Measurements from ENCODE around the gene DMBX1.

The DMBX1 gene

DNA sequence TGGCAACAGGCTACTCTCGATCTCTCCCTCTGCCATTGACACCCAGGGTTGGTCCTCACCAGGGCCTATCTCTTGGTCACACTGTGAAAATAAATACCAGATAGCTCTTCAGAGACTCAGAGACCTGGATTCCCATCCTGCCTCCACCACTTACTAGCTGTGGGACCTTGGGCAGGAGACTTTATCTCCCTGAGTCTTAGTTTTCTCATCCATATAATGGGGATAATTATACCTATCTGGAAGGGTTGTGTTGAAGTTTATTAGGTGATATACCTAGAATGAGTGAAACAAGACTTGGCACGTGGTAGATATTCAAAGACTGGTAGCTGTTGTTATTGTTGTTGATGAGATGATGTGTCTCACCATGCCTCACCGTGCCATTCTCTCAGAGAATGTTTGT lies 7.4 kb downstream of the DMBX1 start:
- Histone ChIP-seq H3K4me1 (ENCODE audit: control insufficient read depth, insufficient read depth, low read length) (peaks cover 12% of the 10 kb centered on the region), H3K9me3 (ENCODE audit: control insufficient read depth, insufficient read depth, low read length) (no peaks in the 10 kb centered on the region), H3K4me3 (ENCODE audit: low read depth, low read length) (no peak overlapping the region), H3K27me3 (ENCODE audit: control insufficient read depth, insufficient read depth, low read length) (peaks cover 88% of the 10 kb centered on the region), H3K36me3 (ENCODE audit: control insufficient read depth, insufficient read depth, low read length) (no peaks in the 10 kb centered on the region), H3K9ac (ENCODE audit: low read depth, low read length) (no peak overlapping the region)

DNA sequence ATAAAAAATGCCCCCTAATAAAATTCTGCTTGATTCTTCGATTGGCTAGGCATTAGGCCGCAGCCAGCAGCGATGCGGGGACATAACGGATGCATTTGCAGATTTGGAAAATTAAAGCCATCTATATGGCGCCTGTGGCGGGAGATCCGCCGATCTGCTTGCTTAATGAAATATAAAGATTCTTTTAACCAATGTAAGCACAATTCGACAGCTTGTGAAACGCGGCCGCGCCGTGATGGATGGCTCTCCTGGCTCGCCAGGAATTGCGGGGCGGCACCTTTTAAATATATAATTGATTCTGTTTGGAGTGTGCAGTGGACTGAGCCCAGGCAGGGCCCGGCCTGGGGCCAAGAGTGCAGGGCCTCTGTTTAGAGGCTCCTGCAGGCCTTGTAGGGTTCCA lies 8.0 kb downstream of the DMBX1 start:
- peaks cover 88% of the 10 kb centered on the region for H3K27me3 ChIP-seq (ENCODE audit: control insufficient read depth, insufficient read depth, low read length)
- H3K4me1 ChIP-seq (ENCODE audit: control insufficient read depth, insufficient read depth, low read length): peaks cover 5% of the 10 kb centered on the region
- H3K9me3 ChIP-seq (ENCODE audit: control insufficient read depth, insufficient read depth, low read length): no peaks in the 10 kb centered on the region
- no peak overlapping the region for H3K9ac ChIP-seq (ENCODE audit: low read depth, low read length)
- no peaks in the 10 kb centered on the region for H3K36me3 ChIP-seq (ENCODE audit: control insufficient read depth, insufficient read depth, low read length)
- no peak overlapping the region for H3K4me3 ChIP-seq (ENCODE audit: low read depth, low read length)

DNA sequence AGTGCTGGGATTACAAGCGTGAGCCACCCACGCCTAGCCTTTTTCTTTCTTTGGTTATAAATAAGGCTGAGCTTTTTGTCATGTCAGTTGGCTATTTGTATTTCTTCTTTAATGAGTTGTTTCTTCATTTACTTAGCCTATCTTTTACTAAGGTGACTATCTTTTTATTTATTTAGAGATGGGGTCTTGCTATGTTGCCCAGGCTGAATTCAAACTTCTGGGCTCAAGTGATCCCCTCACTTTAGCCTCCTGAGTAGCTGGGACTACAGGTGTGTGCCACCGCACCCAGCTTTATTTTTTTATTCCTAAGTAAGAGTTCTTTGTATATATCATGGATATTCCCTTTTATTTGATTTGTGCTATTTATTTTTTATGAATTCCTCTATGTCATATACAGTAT lies 11.9 kb downstream of the DMBX1 start:
- Histone ChIP-seq H3K4me1 (ENCODE audit: control insufficient read depth, insufficient read depth, low read length) (peaks cover 5% of the 10 kb centered on the region), H3K9me3 (ENCODE audit: control insufficient read depth, insufficient read depth, low read length) (no peaks in the 10 kb centered on the region), H3K27me3 (ENCODE audit: control insufficient read depth, insufficient read depth, low read length) (peaks cover 60% of the 10 kb centered on the region), H3K4me3 (ENCODE audit: low read depth, low read length) (no peak overlapping the region), H3K36me3 (ENCODE audit: control insufficient read depth, insufficient read depth, low read length) (no peaks in the 10 kb centered on the region), H3K9ac (ENCODE audit: low read depth, low read length) (no peak overlapping the region)

DNA sequence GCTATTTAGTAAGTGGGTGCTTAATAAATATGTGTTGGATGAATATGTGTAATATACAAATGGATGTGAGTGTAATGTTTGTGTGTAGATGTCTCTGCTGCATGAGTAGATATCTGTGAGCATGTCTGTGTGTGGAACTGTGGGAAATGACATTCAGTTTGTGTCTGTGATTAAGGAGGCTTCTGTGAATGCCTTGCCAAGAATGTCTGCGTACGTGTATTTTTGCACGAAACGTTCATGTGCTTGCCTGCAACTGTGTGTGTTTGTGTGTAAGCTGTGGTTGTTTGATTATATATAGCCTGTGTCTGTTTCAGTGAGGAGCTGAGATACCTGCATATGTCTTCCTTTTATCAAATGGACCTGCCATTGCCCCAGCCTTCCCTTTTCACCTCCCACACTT lies 13.8 kb downstream of the DMBX1 start:
- Histone ChIP-seq H3K9ac (ENCODE audit: low read depth, low read length) (no peak overlapping the region), H3K4me3 (ENCODE audit: low read depth, low read length) (no peak overlapping the region), H3K36me3 (ENCODE audit: control insufficient read depth, insufficient read depth, low read length) (no peaks in the 10 kb centered on the region), H3K27me3 (ENCODE audit: control insufficient read depth, insufficient read depth, low read length) (peaks cover 51% of the 10 kb centered on the region), H3K9me3 (ENCODE audit: control insufficient read depth, insufficient read depth, low read length) (no peaks in the 10 kb centered on the region), H3K4me1 (ENCODE audit: control insufficient read depth, insufficient read depth, low read length) (peaks cover 5% of the 10 kb centered on the region)

DNA sequence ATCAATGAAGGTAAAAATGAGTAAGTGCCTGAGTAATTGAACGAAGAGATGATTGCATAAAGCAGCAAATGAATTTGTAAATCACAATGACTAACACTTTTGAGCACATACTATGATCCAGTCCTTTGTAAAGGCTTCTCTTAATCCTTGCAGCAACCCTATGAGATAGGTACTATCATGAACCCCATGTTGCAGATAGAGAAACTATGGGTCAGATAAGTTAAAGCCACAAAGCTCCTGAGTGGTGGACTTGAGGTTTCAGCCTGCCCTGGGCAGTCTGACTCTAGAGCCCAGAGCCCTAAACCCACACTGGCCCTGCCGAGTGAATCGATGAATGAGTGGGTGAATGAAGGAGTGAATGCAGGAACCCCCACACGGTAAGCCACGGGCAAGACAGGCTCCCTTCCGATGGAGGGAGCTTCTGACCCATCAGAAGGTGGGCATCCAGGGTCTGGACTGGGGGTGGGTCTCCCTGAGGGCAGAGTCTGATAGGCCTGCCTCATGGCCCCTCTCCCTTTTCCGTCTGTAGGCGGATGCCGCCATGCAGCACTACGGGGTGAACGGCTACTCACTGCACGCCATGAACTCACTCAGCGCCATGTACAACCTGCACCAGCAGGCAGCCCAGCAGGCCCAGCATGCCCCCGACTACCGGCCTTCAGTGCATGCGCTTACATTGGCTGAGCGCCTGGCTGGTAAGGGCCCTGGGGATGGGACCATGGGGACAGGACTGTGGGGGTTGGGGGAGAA lies 17.0 kb downstream of the DMBX1 start:
- no peaks in the 10 kb centered on the region for H3K36me3 ChIP-seq (ENCODE audit: control insufficient read depth, insufficient read depth, low read length)

DNA sequence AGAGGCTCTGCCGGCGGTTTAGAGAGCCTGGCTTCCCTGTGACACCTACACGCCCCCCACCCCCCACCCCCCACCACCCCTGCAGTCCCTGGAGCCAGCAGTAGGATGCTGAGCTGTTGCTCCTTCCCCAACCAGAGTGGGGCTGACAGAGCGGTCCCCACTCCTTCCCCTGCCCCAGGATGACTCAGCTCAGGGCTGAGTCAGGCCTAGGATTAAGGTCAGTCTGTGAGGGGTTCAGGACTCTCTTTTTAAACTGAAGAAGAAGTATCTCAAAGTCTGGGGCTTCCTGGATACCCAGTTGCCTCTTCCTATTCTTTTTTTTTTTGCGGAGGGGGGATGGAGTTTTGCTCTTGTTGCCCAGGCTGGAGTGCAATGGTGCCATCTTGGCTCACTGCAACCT lies 19.1 kb downstream of the DMBX1 start:
- Histone ChIP-seq H3K4me1 (ENCODE audit: control insufficient read depth, insufficient read depth, low read length) (peaks cover 8% of the 10 kb centered on the region), H3K9me3 (ENCODE audit: control insufficient read depth, insufficient read depth, low read length) (no peaks in the 10 kb centered on the region), H3K36me3 (ENCODE audit: control insufficient read depth, insufficient read depth, low read length) (no peaks in the 10 kb centered on the region), H3K9ac (ENCODE audit: low read depth, low read length) (no peak overlapping the region), H3K27me3 (ENCODE audit: control insufficient read depth, insufficient read depth, low read length) (peaks cover 39% of the 10 kb centered on the region), H3K4me3 (ENCODE audit: low read depth, low read length) (no peak overlapping the region)

More for the DNA sequence above, 17.0 kb downstream of the DMBX1 start:
- Histone ChIP-seq H3K4me1 (ENCODE audit: control insufficient read depth, insufficient read depth, low read length) (peaks cover 4% of the 10 kb centered on the region), H3K27me3 (ENCODE audit: control insufficient read depth, insufficient read depth, low read length) (peaks cover 42% of the 10 kb centered on the region), H3K9me3 (ENCODE audit: control insufficient read depth, insufficient read depth, low read length) (no peaks in the 10 kb centered on the region), H3K9ac (ENCODE audit: low read depth, low read length) (no peak overlapping the region), H3K4me3 (ENCODE audit: low read depth, low read length) (no peak overlapping the region)

DNA sequence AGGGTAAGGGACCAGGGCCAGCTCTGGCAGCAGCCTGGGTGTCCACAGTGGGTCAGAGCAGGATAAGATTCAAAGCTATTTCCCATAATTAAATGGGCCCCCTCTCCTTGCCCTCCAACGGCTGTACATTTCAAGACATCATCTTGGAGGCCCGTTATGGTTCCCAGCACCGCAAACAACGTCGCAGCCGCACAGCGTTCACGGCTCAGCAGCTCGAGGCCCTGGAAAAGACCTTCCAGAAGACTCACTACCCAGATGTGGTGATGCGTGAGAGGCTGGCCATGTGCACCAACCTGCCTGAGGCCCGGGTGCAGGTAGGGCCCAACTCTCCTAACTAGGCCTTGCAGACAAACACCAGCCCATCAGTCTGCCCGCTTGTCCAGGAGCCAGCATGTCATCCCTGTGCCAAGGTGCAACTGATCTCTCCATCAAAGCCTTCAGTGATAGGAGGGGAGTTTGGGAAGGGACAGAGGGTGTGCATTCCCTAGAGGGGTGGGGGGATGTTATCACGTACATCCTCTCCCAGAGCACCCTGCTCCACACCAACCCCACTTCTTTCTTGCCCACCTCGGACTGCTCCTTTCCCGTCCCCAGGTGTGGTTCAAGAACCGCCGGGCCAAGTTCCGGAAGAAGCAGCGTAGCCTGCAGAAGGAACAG lies 20.8 kb downstream of the DMBX1 start:
- Histone ChIP-seq H3K4me3 (ENCODE audit: low read depth, low read length) (no peak overlapping the region), H3K9me3 (ENCODE audit: control insufficient read depth, insufficient read depth, low read length) (no peaks in the 10 kb centered on the region), H3K9ac (ENCODE audit: low read depth, low read length) (no peak overlapping the region), H3K27me3 (ENCODE audit: control insufficient read depth, insufficient read depth, low read length) (peaks cover 54% of the 10 kb centered on the region), H3K4me1 (ENCODE audit: control insufficient read depth, insufficient read depth, low read length) (peaks cover 8% of the 10 kb centered on the region), H3K36me3 (ENCODE audit: control insufficient read depth, insufficient read depth, low read length) (no peaks in the 10 kb centered on the region)

DNA sequence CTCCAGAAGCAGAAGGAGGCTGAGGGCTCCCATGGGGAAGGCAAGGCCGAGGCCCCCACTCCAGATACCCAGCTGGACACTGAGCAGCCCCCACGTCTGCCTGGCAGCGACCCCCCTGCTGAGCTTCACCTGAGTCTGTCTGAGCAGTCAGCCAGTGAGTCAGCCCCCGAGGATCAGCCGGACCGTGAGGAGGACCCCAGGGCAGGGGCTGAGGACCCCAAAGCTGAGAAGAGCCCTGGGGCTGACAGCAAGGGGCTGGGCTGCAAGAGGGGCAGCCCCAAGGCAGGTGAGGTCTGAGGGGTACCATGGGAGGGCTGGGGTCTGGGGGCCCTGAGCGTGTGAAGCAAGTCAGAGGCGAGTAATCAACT lies 21.3 kb downstream of the DMBX1 start:
- peaks cover 8% of the 10 kb centered on the region for H3K4me1 ChIP-seq (ENCODE audit: control insufficient read depth, insufficient read depth, low read length)
- no peak overlapping the region for H3K9ac ChIP-seq (ENCODE audit: low read depth, low read length)
- H3K27me3 ChIP-seq (ENCODE audit: control insufficient read depth, insufficient read depth, low read length): peaks cover 59% of the 10 kb centered on the region
- H3K4me3 ChIP-seq (ENCODE audit: low read depth, low read length): no peak overlapping the region
- no peaks in the 10 kb centered on the region for H3K9me3 ChIP-seq (ENCODE audit: control insufficient read depth, insufficient read depth, low read length)
- H3K36me3 ChIP-seq (ENCODE audit: control insufficient read depth, insufficient read depth, low read length): no peaks in the 10 kb centered on the region

DNA sequence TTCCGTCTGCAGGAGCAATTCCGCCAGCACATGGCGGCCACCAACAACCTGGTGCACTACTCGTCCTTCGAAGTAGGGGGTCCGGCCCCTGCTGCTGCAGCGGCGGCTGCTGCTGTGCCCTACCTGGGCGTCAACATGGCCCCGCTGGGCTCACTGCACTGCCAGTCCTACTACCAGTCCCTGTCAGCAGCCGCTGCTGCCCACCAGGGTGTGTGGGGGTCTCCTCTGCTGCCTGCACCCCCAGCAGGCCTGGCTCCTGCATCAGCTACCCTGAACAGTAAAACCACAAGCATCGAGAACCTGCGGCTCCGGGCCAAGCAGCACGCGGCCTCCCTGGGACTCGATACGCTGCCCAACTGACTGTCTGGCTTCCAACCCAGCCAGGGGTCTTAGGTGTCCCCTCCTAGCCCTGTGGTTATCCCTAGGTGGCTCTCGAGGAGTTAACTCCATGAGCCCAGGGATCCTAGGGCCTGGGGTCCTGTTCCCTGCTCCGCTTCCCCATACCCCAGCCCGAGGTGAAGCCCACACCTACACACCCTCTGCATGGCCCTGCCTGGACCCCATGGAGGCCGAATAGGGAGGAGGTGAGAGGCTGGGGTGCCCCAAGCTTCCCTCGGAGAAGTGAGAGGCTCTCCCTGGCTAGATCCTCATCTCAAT lies 22.6 kb downstream of the DMBX1 start:
- H3K9me3 ChIP-seq (ENCODE audit: control insufficient read depth, insufficient read depth, low read length): no peaks in the 10 kb centered on the region
- H3K4me3 ChIP-seq (ENCODE audit: low read depth, low read length): no peak overlapping the region
- no peak overlapping the region for H3K9ac ChIP-seq (ENCODE audit: low read depth, low read length)
- H3K36me3 ChIP-seq (ENCODE audit: control insufficient read depth, insufficient read depth, low read length): no peaks in the 10 kb centered on the region
- peaks cover 17% of the 10 kb centered on the region for H3K4me1 ChIP-seq (ENCODE audit: control insufficient read depth, insufficient read depth, low read length)
- peaks cover 65% of the 10 kb centered on the region for H3K27me3 ChIP-seq (ENCODE audit: control insufficient read depth, insufficient read depth, low read length)

DNA sequence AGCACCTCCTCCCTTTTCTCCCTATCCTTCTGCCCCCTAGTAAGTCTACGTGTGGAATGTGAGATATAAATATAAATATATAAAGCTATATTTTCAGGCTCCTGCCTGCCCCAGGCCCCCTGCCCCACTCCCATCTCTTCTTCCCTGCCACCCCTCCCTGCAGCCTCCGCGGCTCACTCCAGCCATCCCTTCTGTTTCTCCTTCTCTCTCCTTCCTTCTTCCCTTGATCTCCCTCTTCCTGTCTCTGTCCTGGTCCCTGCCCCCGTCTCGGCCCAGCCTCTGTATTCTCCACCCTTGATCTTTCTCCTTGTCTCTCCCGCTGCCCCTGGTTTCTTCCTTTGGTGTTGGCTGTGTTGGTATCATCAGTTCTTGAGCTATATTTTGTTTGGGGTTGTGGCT lies 23.2 kb downstream of the DMBX1 start:
- Histone ChIP-seq H3K9ac (ENCODE audit: low read depth, low read length) (no peak overlapping the region), H3K36me3 (ENCODE audit: control insufficient read depth, insufficient read depth, low read length) (no peaks in the 10 kb centered on the region), H3K4me1 (ENCODE audit: control insufficient read depth, insufficient read depth, low read length) (peaks cover 20% of the 10 kb centered on the region), H3K27me3 (ENCODE audit: control insufficient read depth, insufficient read depth, low read length) (peaks cover 63% of the 10 kb centered on the region), H3K9me3 (ENCODE audit: control insufficient read depth, insufficient read depth, low read length) (no peaks in the 10 kb centered on the region), H3K4me3 (ENCODE audit: low read depth, low read length) (no peak overlapping the region)

DNA sequence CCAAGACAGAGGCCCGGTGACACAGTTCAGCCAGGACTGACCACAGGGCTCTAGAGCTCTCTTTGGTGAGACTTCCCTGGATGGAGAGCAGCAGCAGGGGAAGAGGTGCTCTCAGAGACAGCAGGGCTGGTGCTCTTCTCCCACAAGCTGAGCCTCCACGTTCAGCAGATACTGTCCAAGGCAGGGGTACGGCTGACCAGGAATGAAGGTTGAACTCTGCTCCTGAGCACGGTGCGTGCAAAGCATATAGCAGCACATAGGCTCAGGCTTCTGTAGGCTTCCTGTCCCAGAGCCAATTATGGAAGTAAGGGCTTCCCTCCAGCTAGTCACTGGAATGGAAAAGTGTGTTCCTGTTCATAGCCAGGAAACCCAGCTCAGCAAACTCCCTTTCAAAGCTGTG lies 23.9 kb downstream of the DMBX1 start:
- H3K9ac ChIP-seq (ENCODE audit: low read depth, low read length): no peak overlapping the region

DNA sequence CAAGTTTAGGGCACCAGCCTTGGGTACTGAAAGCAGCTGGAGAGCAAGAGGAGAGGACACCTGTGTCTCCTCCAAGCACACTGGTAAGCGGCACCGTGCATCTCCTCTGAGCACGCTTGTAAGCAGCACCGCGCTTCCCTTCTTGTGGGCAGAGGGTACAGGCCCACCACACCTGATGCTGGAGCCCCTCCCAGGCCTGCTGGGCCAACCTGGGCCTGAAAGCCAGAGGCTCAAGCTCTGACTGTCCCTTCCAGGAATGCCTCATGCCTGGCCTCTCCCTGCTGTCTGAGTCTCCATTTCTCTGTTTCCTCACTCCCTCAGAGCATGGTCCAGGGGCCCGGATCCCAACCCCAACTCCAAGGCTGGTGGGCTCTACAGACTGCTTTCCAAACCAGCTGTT lies 25.9 kb downstream of the DMBX1 start:
- Histone ChIP-seq H3K4me1 (ENCODE audit: control insufficient read depth, insufficient read depth, low read length) (peaks cover 34% of the 10 kb centered on the region), H3K9ac (ENCODE audit: low read depth, low read length) (no peak overlapping the region)

More for the DNA sequence above, 23.9 kb downstream of the DMBX1 start:
- Histone ChIP-seq H3K4me3 (ENCODE audit: low read depth, low read length) (no peak overlapping the region), H3K9me3 (ENCODE audit: control insufficient read depth, insufficient read depth, low read length) (no peaks in the 10 kb centered on the region), H3K36me3 (ENCODE audit: control insufficient read depth, insufficient read depth, low read length) (no peaks in the 10 kb centered on the region), H3K27me3 (ENCODE audit: control insufficient read depth, insufficient read depth, low read length) (peaks cover 71% of the 10 kb centered on the region), H3K4me1 (ENCODE audit: control insufficient read depth, insufficient read depth, low read length) (peaks cover 26% of the 10 kb centered on the region)

More for the DNA sequence above, 25.9 kb downstream of the DMBX1 start:
- Histone ChIP-seq H3K4me3 (ENCODE audit: low read depth, low read length) (no peak overlapping the region), H3K27me3 (ENCODE audit: control insufficient read depth, insufficient read depth, low read length) (peaks cover 73% of the 10 kb centered on the region), H3K9me3 (ENCODE audit: control insufficient read depth, insufficient read depth, low read length) (no peaks in the 10 kb centered on the region), H3K36me3 (ENCODE audit: control insufficient read depth, insufficient read depth, low read length) (no peaks in the 10 kb centered on the region)

Measured in iPS-15b (cell line).